Neutrophil (primary cell): ENCODE measurements around the gene PLSCR3.
A peak's percentile ranks its signal among the peaks of the same experiment; 100 is the strongest.

Source experiments
- H3K27ac ChIP-seq: fragments of 200-600 bp; sonication (generic); 2 replicates; pipeline ENCODE4 v1.5.1; 2016; ENCODE audit warnings: mild to moderate bottlenecking, moderate library complexity
- H3K27me3 ChIP-seq: fragments of 200-600 bp; sonication (generic); 2 replicates; pipeline ENCODE4 v1.6.0; 2016; ENCODE audit warnings: mild to moderate bottlenecking
- H3K36me3 ChIP-seq: fragments of 200-600 bp; sonication (generic); 2 replicates; pipeline ENCODE4 v1.5.1; 2017
- H3K4me1 ChIP-seq, 2 experiments: fragments of 200-600 bp in 1 of 2; sonication (generic) in 1 of 2; 1 replicate in 1 of 2; 2 replicates in 1 of 2; pipeline versions ENCODE4 v1.5.1 to v1.6.1; 2013 to 2016; ENCODE audit warnings: low read depth in 1 of 2, low read length in 1 of 2, mild to moderate bottlenecking in 1 of 2, moderate library complexity in 1 of 2; ENCODE audit not compliant: control insufficient read depth in 1 of 2, insufficient read depth in 1 of 2
- H3K4me3 ChIP-seq, 2 experiments: fragments of 200-600 bp in 1 of 2; sonication (generic) in 1 of 2; 1 replicate in 1 of 2; 2 replicates in 1 of 2; pipeline ENCODE4 v1.5.1; 2013 to 2016; ENCODE audit warnings: low read depth in 1 of 2, low read length in 1 of 2, mild to moderate bottlenecking in 1 of 2, moderate library complexity in 1 of 2
- H3K9me3 ChIP-seq: fragments of 200-600 bp; sonication (generic); 2 replicates; pipeline ENCODE4 v1.5.1; 2016
- CTCF ChIP-seq: fragments of 200-600 bp; sonication (generic); IDR thresholded peaks from 2 replicates; pipeline ENCODE4 v1.5.1; 2016; ENCODE audit warnings: antibody characterized with exemption

PLSCR3 gene

GRCh38 chr17:7440113-7440833, 45.9 kb upstream of the PLSCR3 start:
- Histone ChIP-seq H3K27ac (no peak overlapping the region), H3K9me3 (no peaks in the 10 kb centered on the region), H3K4me3 (peak overlapping the region in 1 of 2 experiments; percentile 6), H3K36me3 (no peaks in the 10 kb centered on the region), H3K4me1 (peaks cover 55 to 65% of the 10 kb centered on the region in 2 experiments), H3K27me3 (peaks cover 86% of the 10 kb centered on the region)
- no peak for TF ChIP-seq CTCF

GRCh38 chr17:7439462-7440112, 45.3 kb upstream of the PLSCR3 start, which contains the start of gene FGF11:
Gene FGF11 (plus strand): TSS chr17:7439512. CDS start chr17:7439621, 109 bp downstream.
- Histone ChIP-seq H3K4me1 (peaks cover 51 to 61% of the 10 kb centered on the region in 2 experiments), H3K27ac (peak within 1 kb of the TSS; percentile 63), H3K27me3 (peaks cover 79% of the 10 kb centered on the region), H3K36me3 (no peaks in the 10 kb centered on the region), H3K9me3 (no peaks in the 10 kb centered on the region), H3K4me3 (peak within 1 kb of the TSS; percentile 58 to 75)
- TF ChIP-seq CTCF, result no peak

GRCh38 chr17:7438656-7439460, 44.5 kb upstream of the PLSCR3 start:
- TF ChIP-seq CTCF, result no peak
- Histone ChIP-seq H3K36me3 (no peaks in the 10 kb centered on the region), H3K4me3 (peak overlapping the region; percentile 58 to 75), H3K9me3 (no peaks in the 10 kb centered on the region), H3K4me1 (peaks cover 50 to 61% of the 10 kb centered on the region in 2 experiments), H3K27me3 (peaks cover 72% of the 10 kb centered on the region), H3K27ac (no peak overlapping the region)

- Histone ChIP-seq H3K9me3 (no peaks in the 10 kb centered on the region), H3K36me3 (no peaks in the 10 kb centered on the region), H3K27ac (peak overlapping the region; percentile 63), H3K4me3 (peak overlapping the region; percentile 58 to 75), H3K27me3 (peaks cover 64% of the 10 kb centered on the region), H3K4me1 (peaks cover 50 to 61% of the 10 kb centered on the region in 2 experiments)
- peak; percentile 47 for TF ChIP-seq CTCF
Measured at GRCh38 chr17:7437950-7438614, 43.8 kb upstream of the PLSCR3 start.

GRCh38 chr17:7437369-7437863, 43.1 kb upstream of the PLSCR3 start:
- Histone ChIP-seq H3K36me3 (no peaks in the 10 kb centered on the region), H3K4me1 (peaks cover 50 to 61% of the 10 kb centered on the region in 2 experiments), H3K9me3 (no peaks in the 10 kb centered on the region), H3K4me3 (peak overlapping the region; percentile 58 to 75), H3K27me3 (peaks cover 57% of the 10 kb centered on the region), H3K27ac (peak overlapping the region; percentile 72)
- TF ChIP-seq CTCF, result no peak
